ENCODE results near the gene SUSD6. TPM values are rescaled to one million over a fixed set of nuclear protein-coding genes. Genes with fewer than 3 reads are reported as not detected.

Gene SUSD6
- total RNA-seq, 1 donor from 2014 or later, result 80.1 TPM

- H3K27me3 ChIP-seq (ENCODE audit: low read depth), result no peaks in the 10 kb centered on the region
- no peak for DNase-seq
- peaks cover 94% of the 10 kb centered on the region for H3K4me1 ChIP-seq
- no peak for ATAC-seq
- no peak for TF ChIP-seq CTCF (IDR thresholded peaks at IDR 0.05)
- no peak overlapping the region for H3K4me3 ChIP-seq
- H3K27ac ChIP-seq, result no peak overlapping the region
- intact Hi-C loops (cut with DNase I), result no loop called here
- no peaks in the 10 kb centered on the region for H3K36me3 ChIP-seq
- no peaks in the 10 kb centered on the region for H3K9me3 ChIP-seq
These were observed 20.8 kb downstream of the SUSD6 start for GRCh38 chr14:69632164-69632563.

DNA sequence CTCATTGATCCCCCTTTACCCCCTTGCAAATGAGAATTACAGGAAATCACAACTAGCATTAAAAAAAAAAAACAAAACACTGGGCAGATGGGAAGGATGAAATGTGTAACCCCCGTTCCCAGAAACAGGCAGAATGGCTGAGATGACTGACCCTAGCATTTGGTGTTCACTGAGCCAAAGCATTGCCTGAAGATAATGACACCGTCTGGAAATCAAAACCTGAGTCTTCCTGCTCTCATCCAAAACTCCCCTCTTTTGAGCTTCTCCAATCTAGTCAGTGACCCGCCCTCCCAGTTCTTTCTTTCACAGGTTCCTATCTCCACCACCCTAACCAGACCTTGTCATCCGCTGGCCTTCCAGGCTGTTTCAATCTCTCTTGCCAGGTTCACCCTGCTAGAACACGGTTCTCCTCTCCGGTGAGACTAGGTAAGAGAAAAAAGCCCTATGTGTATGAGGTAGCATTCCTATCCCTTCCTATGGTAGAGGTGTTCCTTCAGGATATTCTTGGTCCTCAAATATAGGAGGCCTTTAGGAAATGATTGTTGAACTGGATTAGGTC lies 21.3 kb downstream of the SUSD6 start:
- Histone ChIP-seq H3K27ac (peak overlapping the region; percentile 39), H3K4me1 (peaks cover 97% of the 10 kb centered on the region), H3K27me3 (ENCODE audit: low read depth) (no peaks in the 10 kb centered on the region), H3K4me3 (no peak overlapping the region), H3K36me3 (no peaks in the 10 kb centered on the region), H3K9me3 (no peaks in the 10 kb centered on the region)
- DNase-seq (no peak), ATAC-seq (no peak)
- intact Hi-C loops (cut with DNase I), result no loop called here
- TF ChIP-seq CTCF (IDR thresholded peaks at IDR 0.05), result no peak

DNA sequence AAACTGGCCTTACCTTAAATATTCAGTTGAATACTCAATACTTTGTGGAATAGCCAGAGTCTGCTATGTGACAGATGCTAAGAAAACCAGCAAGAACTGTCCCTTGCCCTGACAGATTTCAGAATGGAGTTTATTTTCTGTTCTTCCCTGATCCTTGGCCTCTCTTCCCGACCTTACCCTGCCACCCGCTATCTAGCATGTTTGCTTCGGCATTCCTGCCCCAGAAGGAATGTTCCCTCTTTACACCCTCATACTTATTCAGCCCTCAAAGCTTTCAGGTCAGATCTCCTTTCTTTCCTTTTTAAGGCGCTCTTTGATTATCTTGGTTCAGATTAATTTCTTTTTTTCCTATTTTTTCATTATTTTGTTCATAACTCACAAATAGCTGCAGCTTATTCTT lies 21.8 kb downstream of the SUSD6 start:
- H3K27me3 ChIP-seq (ENCODE audit: low read depth), result no peaks in the 10 kb centered on the region
- peaks cover 99% of the 10 kb centered on the region for H3K4me1 ChIP-seq
- H3K27ac ChIP-seq, result peak overlapping the region; percentile 39
- DNase-seq, result no peak
- intact Hi-C loops (cut with DNase I), result no loop called here
- peak in 1 of 2 donors; percentile 41 for ATAC-seq
- no peak overlapping the region for H3K4me3 ChIP-seq
- H3K36me3 ChIP-seq, result no peaks in the 10 kb centered on the region
- no peaks in the 10 kb centered on the region for H3K9me3 ChIP-seq
- TF ChIP-seq CTCF (IDR thresholded peaks at IDR 0.05), result no peak

DNA sequence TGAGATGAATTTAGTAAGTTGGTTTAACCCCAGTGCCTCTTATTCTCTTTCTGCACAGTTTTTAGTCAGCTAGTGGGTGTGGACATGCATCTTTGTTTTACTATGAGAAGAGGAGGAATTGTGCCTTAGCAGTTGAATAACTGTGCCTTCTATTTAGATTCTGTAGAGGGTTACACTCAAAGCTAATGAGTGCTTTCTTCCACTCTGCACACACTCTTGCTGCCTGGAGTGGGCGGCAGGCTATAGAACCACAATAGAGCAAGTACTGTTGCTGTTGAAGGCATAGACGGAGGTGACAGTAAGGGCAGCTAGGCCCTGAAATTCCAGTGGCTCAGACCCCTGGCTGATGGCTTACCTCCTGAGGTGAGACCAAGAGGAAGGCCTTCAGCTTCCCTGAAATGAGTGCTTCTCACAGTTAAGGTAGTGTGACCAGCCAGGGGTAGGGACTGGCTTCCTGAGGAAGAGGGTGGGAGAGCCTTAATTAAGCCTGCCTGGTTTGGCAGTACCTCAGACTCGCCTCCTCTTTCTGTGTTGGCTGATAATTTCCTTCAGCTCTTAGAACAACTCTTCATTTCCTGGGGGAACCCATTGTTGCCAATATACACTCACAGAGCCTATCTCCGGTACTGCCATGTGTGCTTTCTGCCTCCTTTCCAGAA lies 24.7 kb downstream of the SUSD6 start:
- DNase-seq (no peak), ATAC-seq (peak; percentile 77 to 79)
- TF ChIP-seq CTCF (IDR thresholded peaks at IDR 0.05), result no peak
- Histone ChIP-seq H3K27ac (peak overlapping the region; percentile 68), H3K4me3 (no peak overlapping the region), H3K36me3 (no peaks in the 10 kb centered on the region), H3K9me3 (peaks cover 5% of the 10 kb centered on the region), H3K27me3 (ENCODE audit: low read depth) (no peaks in the 10 kb centered on the region), H3K4me1 (peaks cover 86% of the 10 kb centered on the region)
- intact Hi-C loops (cut with DNase I), result no loop called here

GRCh38 chr14:69636718-69637480 lies 25.5 kb downstream of the SUSD6 start:
- H3K27ac ChIP-seq, result peak overlapping the region; percentile 68
- no peaks in the 10 kb centered on the region for H3K36me3 ChIP-seq
- intact Hi-C loops (cut with DNase I), result no loop called here
- no peak for DNase-seq
- H3K27me3 ChIP-seq (ENCODE audit: low read depth), result no peaks in the 10 kb centered on the region
- peaks cover 7% of the 10 kb centered on the region for H3K9me3 ChIP-seq
- peaks cover 79% of the 10 kb centered on the region for H3K4me1 ChIP-seq
- ATAC-seq, result peak in 1 of 2 donors; percentile 1
- TF ChIP-seq CTCF (IDR thresholded peaks at IDR 0.05), result no peak
- H3K4me3 ChIP-seq, result no peak overlapping the region
